HL-60 (cell line): ENCODE results near the gene PAK4.

Experiments
- DNase-seq, 2 experiments: peaks; one replicate each; pipeline ENCODE4 v3.0.0-alpha.2; 2010 to 2020; ENCODE audit warnings: low read depth in 1 of 2, low spot score in 1 of 2
- H3K27ac ChIP-seq: fragments of 250-450 bp; sonication (Bioruptor Pico); replicated peaks from 2 replicates; pipeline ENCODE4 v1.5.1; 2020; ENCODE audit warnings: mild to moderate bottlenecking, moderate library complexity
- H3K27me3 ChIP-seq: fragments of 250-450 bp; sonication (Bioruptor Pico); 2 replicates; pipeline ENCODE4 v1.5.1; 2021; ENCODE audit warnings: mild to moderate bottlenecking, moderate library complexity; ENCODE audit not compliant: insufficient read depth, poor library complexity, severe bottlenecking
- H3K4me3 ChIP-seq: replicated peaks from 2 replicates; pipeline ENCODE4 v1.5.1; 2011; ENCODE audit warnings: mild to moderate bottlenecking, control low read depth, low read length; ENCODE audit not compliant: insufficient read depth
- CTCF ChIP-seq: IDR thresholded peaks from one replicate; pipeline ENCODE4 v1.5.1; 2011; ENCODE audit warnings: low read length, control low read depth, inconsistent platforms; ENCODE audit not compliant: insufficient read depth
- GABPA ChIP-seq: IDR thresholded peaks from 2 replicates; pipeline ENCODE4 v1.6.1; 2012; ENCODE audit warnings: low read depth
- POLR2AphosphoS5 ChIP-seq: IDR thresholded peaks from 2 replicates; pipeline ENCODE4 v1.6.1; 2012; ENCODE audit warnings: low read depth
- SPI1 ChIP-seq: IDR thresholded peaks from 2 replicates; pipeline ENCODE4 v1.6.1; 2012; ENCODE audit warnings: low read depth, mild to moderate bottlenecking, borderline replicate concordance
- TF ChIP-seq, protein P1 (sequence below): IDR thresholded peaks from 2 replicates; pipeline ENCODE4 v1.6.1; 2012; ENCODE audit warnings: low read depth; ENCODE audit not compliant: insufficient replicate concordance

Gene PAK4

DNA sequence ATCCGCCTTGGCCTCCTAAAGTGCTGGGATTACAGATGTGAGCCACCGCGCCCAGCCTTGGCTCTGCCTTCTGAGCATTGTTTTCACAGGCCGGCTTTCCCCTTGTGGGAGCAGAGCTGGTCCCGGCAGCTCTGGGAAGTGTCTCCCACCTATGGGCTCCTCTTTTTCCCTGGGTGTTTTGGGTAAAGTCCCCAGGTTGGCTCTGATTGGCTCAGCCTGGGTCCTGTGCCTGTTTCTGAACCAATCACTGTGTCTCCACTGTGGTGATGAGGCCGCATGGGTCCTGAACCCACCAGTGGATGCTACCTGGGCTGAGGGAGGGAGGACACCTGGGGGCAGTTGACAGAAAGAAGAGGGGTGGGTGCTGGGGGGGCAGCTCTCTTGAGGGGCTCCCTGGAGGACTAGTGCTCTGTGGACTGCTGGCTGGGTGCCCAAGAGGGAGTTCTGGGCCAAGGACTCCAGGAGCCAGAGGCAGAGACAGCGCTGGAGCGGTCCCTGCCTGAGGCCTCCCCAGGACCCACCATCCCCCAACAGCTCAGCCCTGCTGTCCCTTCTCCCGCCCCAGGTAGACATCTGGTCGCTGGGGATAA is 51.6 kb downstream of the PAK4 start:
- no peak for TF ChIP-seq GABPA
- TF ChIP-seq POLR2AphosphoS5, result no peak
- TF ChIP-seq, protein P1, sequence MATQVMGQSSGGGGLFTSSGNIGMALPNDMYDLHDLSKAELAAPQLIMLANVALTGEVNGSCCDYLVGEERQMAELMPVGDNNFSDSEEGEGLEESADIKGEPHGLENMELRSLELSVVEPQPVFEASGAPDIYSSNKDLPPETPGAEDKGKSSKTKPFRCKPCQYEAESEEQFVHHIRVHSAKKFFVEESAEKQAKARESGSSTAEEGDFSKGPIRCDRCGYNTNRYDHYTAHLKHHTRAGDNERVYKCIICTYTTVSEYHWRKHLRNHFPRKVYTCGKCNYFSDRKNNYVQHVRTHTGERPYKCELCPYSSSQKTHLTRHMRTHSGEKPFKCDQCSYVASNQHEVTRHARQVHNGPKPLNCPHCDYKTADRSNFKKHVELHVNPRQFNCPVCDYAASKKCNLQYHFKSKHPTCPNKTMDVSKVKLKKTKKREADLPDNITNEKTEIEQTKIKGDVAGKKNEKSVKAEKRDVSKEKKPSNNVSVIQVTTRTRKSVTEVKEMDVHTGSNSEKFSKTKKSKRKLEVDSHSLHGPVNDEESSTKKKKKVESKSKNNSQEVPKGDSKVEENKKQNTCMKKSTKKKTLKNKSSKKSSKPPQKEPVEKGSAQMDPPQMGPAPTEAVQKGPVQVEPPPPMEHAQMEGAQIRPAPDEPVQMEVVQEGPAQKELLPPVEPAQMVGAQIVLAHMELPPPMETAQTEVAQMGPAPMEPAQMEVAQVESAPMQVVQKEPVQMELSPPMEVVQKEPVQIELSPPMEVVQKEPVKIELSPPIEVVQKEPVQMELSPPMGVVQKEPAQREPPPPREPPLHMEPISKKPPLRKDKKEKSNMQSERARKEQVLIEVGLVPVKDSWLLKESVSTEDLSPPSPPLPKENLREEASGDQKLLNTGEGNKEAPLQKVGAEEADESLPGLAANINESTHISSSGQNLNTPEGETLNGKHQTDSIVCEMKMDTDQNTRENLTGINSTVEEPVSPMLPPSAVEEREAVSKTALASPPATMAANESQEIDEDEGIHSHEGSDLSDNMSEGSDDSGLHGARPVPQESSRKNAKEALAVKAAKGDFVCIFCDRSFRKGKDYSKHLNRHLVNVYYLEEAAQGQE, result no peak
- no peak for TF ChIP-seq CTCF
- no peak for TF ChIP-seq SPI1
- no peaks in the 10 kb centered on the region for H3K27me3 ChIP-seq
- H3K4me3 ChIP-seq, result no peak overlapping the region
- DNase-seq, result no peak
- H3K27ac ChIP-seq, result no peak overlapping the region

DNA sequence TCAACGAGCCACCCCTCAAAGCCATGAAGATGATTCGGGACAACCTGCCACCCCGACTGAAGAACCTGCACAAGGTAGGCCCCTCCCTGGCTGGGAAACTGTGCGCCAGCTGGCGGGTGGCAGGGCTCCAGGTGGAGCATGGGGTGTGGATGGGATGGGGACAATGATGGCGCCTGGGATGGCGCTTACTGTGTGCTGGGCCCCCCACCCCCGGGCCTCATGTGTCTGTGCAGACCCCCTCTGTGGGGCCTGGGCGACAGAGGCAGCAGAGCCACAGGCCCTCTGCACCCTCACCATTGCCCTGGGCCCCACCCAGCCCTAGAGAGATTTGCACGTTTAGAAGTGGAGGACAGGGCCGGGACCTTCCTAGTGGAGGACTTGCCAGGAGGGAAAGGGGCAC is 52.1 kb downstream of the PAK4 start:
- TF ChIP-seq POLR2AphosphoS5 (no peak), GABPA (no peak), SPI1 (no peak), CTCF (no peak)
- TF ChIP-seq, protein P1, result no peak
- H3K27ac ChIP-seq, result no peak overlapping the region
- DNase-seq, result no peak
- H3K4me3 ChIP-seq, result no peak overlapping the region
- no peaks in the 10 kb centered on the region for H3K27me3 ChIP-seq

DNA sequence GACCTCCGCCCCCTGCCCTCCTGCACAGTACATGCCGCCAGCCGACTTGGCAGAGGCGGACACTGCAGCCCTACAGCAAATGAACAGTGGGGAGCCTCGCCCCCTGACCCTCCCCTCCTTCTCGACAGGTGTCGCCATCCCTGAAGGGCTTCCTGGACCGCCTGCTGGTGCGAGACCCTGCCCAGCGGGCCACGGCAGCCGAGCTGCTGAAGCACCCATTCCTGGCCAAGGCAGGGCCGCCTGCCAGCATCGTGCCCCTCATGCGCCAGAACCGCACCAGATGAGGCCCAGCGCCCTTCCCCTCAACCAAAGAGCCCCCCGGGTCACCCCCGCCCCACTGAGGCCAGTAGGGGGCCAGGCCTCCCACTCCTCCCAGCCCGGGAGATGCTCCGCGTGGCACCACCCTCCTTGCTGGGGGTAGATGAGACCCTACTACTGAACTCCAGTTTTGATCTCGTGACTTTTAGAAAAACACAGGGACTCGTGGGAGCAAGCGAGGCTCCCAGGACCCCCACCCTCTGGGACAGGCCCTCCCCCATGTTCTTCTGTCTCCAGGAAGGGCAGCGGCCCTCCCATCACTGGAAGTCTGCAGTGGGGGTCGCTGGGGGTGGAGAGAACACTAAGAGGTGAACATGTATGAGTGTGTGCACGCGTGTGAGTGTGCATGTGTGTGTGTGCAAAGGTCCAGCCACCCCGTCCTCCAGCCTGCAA is 52.9 kb downstream of the PAK4 start:
- Histone ChIP-seq H3K4me3 (no peak overlapping the region), H3K27ac (no peak overlapping the region), H3K27me3 (no peaks in the 10 kb centered on the region)
- DNase-seq, result no peak
- no peak for TF ChIP-seq POLR2AphosphoS5
- no peak for TF ChIP-seq SPI1
- no peak for TF ChIP-seq CTCF
- no peak for TF ChIP-seq GABPA
- TF ChIP-seq, protein P1, result no peak
